PC-9 (cell line): Measurements from ENCODE around the gene HBE1. TPM values are rescaled to one million over a fixed set of nuclear protein-coding genes. Genes with fewer than 3 reads are reported as not detected.

Experiments used
- BruUV-seq: library from RNA; stranded (reverse); fragments of 400-500 nt; replicated peaks from 2 replicates; lab custom pipeline; 2021; lab: Mats Ljungman, UMichigan
- CTCF ChIA-PET: fragments of 300-600 bp; sonication (Branson Sonifier 250); formaldehyde crosslinking; loops from one replicate; lab custom pipeline; 2022; ENCODE audit warnings: antibody characterized with exemption; lab: Charles Lee
- POLR2A ChIA-PET: fragments of 300-600 bp; sonication (Branson Sonifier 250); formaldehyde crosslinking; loops from one replicate; lab custom pipeline; 2022; ENCODE audit warnings: antibody characterized with exemption; ENCODE audit not compliant: unreplicated experiment; lab: Charles Lee
- DNase-seq, 2 experiments: peaks; one replicate each; pipeline versions ENCODE4 v3.0.0 to v3.0.0-alpha.2; 2015 to 2022; ENCODE audit warnings: mixed read lengths in 1 of 2
- H2AFZ ChIP-seq: fragments of 200-600 bp; sonication (generic); 2 replicates; pipeline ENCODE4 v1.8.1; 2017; ENCODE audit warnings: antibody characterized with exemption
- H3F3A ChIP-seq: fragments of 200-600 bp; sonication (generic); 2 replicates; pipeline ENCODE4 v1.8.1; 2017; ENCODE audit warnings: antibody characterized with exemption, mild to moderate bottlenecking, low read depth; ENCODE audit not compliant: insufficient read depth
- H3K27ac ChIP-seq: fragments of 200-600 bp; sonication (generic); 2 replicates; pipeline ENCODE4 v1.6.1; 2016; ENCODE audit warnings: mixed run types
- H3K27me3 ChIP-seq: fragments of 200-600 bp; sonication (generic); 2 replicates; pipeline ENCODE4 v1.6.1; 2016; ENCODE audit warnings: low read depth, mixed run types; ENCODE audit not compliant: insufficient read depth
- H3K36me3 ChIP-seq: fragments of 200-600 bp; sonication (generic); 2 replicates; pipeline ENCODE4 v1.6.1; 2016; ENCODE audit warnings: low read depth, mixed run types
- H3K4me1 ChIP-seq: fragments of 200-600 bp; sonication (generic); replicated peaks from 2 replicates; pipeline ENCODE4 v1.6.1; 2016; ENCODE audit warnings: mixed run types; ENCODE audit not compliant: insufficient read depth
- H3K4me2 ChIP-seq: fragments of 200-600 bp; sonication (generic); 2 replicates; pipeline ENCODE4 v1.6.1; 2017; ENCODE audit warnings: mixed run types
- H3K4me3 ChIP-seq: fragments of 200-600 bp; sonication (generic); 2 replicates; pipeline ENCODE4 v1.6.1; 2016; ENCODE audit warnings: mixed run types
- H3K79me2 ChIP-seq: fragments of 200-600 bp; sonication (generic); 2 replicates; pipeline ENCODE4 v1.6.1; 2017; ENCODE audit warnings: low read depth, mixed run types
- H3K9me2 ChIP-seq: fragments of 200-600 bp; sonication (generic); 2 replicates; pipeline ENCODE4 v1.8.1; 2017; ENCODE audit warnings: mild to moderate bottlenecking; ENCODE audit not compliant: insufficient read depth
- H3K9me3 ChIP-seq: fragments of 200-600 bp; sonication (generic); 2 replicates; pipeline ENCODE4 v1.8.1; 2016; ENCODE audit warnings: low read depth; ENCODE audit not compliant: insufficient read depth
- H4K20me1 ChIP-seq: fragments of 200-600 bp; sonication (generic); 2 replicates; pipeline ENCODE4 v1.8.1; 2017; ENCODE audit not compliant: insufficient read depth
- EZH2 ChIP-seq: fragments of 200-600 bp; sonication (generic); IDR thresholded peaks from 2 replicates; pipeline ENCODE4 v1.8.0; 2017; ENCODE audit warnings: antibody characterized with exemption, low read depth
- intact Hi-C: fragments of 100-400 bp; cut with micrococcal nuclease; formaldehyde crosslinking; loops from one replicate; pipeline ENCODE4 v1.10.0; 2022; ENCODE audit not compliant: unreplicated experiment
- total RNA-seq: library from RNA; stranded (reverse); gene quantifications from 2 replicates; pipeline ENCODE4 v1.2.3, GENCODE V29; 2021
- TF ChIP-seq, protein P1 (sequence below): fragments of 200-600 bp; sonication (generic); conservative IDR thresholded peaks from 2 replicates; pipeline ENCODE4 v1.6.1; 2017; ENCODE audit warnings: mixed run types, antibody characterized with exemption, mild to moderate bottlenecking, moderate library complexity

Gene HBE1
- total RNA-seq, 1 experiment from 2014 or later: 1.4 TPM

DNA sequence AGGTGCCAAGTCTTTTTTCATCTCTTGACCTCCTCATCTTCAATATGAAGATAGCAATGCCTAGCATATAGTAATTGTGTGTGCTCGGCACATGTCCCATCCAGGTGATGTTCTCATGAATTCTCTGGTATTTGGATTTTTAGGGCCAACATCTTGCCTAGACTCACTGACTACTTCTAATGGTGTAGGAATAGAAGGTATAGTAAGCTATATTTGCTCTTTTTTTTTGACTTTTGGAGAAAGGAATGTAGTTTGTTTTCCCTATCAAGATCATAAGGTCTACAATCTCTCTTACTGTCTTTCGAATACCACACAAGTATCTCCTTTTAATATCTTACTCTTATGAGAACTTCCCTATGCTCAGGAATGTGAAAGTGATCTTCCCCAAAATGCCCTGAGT, 38.6 kb downstream of the HBE1 start:
- H3K4me2 ChIP-seq: no peak overlapping the region
- DNase-seq: no peak
- no peaks in the 10 kb centered on the region for H3K79me2 ChIP-seq
- H3K27me3 ChIP-seq: no peaks in the 10 kb centered on the region
- TF ChIP-seq EZH2: no peak
- TF ChIP-seq, protein P1, sequence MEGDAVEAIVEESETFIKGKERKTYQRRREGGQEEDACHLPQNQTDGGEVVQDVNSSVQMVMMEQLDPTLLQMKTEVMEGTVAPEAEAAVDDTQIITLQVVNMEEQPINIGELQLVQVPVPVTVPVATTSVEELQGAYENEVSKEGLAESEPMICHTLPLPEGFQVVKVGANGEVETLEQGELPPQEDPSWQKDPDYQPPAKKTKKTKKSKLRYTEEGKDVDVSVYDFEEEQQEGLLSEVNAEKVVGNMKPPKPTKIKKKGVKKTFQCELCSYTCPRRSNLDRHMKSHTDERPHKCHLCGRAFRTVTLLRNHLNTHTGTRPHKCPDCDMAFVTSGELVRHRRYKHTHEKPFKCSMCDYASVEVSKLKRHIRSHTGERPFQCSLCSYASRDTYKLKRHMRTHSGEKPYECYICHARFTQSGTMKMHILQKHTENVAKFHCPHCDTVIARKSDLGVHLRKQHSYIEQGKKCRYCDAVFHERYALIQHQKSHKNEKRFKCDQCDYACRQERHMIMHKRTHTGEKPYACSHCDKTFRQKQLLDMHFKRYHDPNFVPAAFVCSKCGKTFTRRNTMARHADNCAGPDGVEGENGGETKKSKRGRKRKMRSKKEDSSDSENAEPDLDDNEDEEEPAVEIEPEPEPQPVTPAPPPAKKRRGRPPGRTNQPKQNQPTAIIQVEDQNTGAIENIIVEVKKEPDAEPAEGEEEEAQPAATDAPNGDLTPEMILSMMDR: no peak
- CTCF ChIA-PET: no interaction called here
- H3K27ac ChIP-seq: no peak overlapping the region
- no peaks in the 10 kb centered on the region for H3K9me3 ChIP-seq
- no peak overlapping the region for H3K4me3 ChIP-seq
- intact Hi-C loops: no loop called here
- no peaks in the 10 kb centered on the region for H3F3A ChIP-seq
- no TSS peak for BruUV-seq
- POLR2A ChIA-PET: no interaction called here
- H3K4me1 ChIP-seq: no peaks in the 10 kb centered on the region
- H2AFZ ChIP-seq: no peak overlapping the region
- no peaks in the 10 kb centered on the region for H4K20me1 ChIP-seq
- H3K36me3 ChIP-seq: no peaks in the 10 kb centered on the region
- H3K9me2 ChIP-seq: no peaks in the 10 kb centered on the region

DNA sequence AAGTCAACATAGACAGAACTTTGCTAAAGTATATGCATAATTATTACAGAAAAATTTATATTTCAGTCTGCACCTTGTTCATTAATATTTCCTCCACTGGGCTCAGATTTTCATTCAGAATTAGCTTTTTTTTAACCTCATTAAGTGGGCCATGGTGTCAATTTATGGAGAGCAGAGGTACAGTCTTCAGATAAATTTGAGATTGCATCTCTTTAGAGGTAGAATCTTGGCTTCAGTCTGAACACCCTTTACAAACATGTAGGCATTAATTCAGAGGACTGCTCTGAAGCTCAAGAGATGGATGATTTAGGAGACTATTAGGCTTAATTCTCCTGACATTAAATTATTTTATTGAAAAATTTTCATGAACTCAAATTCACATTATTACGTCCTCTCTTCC, 39.5 kb downstream of the HBE1 start:
- intact Hi-C loops: no loop called here
- Histone ChIP-seq H3K9me3 (no peaks in the 10 kb centered on the region), H3K36me3 (no peaks in the 10 kb centered on the region), H3K27me3 (no peaks in the 10 kb centered on the region), H3K4me3 (no peak overlapping the region), H3K4me1 (no peaks in the 10 kb centered on the region), H3K79me2 (no peaks in the 10 kb centered on the region), H3F3A (no peaks in the 10 kb centered on the region), H4K20me1 (no peaks in the 10 kb centered on the region), H3K4me2 (no peak overlapping the region), H3K9me2 (no peaks in the 10 kb centered on the region), H3K27ac (no peak overlapping the region), H2AFZ (no peak overlapping the region)
- TF ChIP-seq EZH2: no peak
- TF ChIP-seq, protein P1: no peak
- ChIA-PET CTCF (no interaction called here), POLR2A (no interaction called here)
- no peak for DNase-seq
- BruUV-seq: no TSS peak

DNA sequence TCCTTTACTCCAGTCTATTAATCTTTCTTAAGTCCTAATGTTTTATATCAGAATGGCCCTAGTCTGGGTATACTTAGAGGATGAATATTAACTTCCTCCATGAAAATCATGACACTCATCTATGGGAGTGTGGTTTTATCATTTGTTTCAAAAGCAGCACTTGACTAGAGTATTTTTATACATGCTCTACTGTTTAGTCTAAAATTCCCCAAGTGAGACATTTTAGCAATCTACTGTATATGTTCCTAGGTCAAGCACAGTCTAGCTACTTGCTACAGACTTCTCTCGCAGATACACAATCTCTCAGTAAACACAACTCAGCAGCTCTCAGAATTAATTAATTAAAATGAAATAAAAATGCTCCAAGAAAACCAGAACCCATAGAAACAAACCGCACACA, 39.9 kb downstream of the HBE1 start:
- CTCF ChIA-PET: no interaction called here
- Histone ChIP-seq H4K20me1 (no peaks in the 10 kb centered on the region), H3K9me2 (no peaks in the 10 kb centered on the region), H3K27me3 (no peaks in the 10 kb centered on the region), H3K9me3 (no peaks in the 10 kb centered on the region), H3K36me3 (no peaks in the 10 kb centered on the region), H3F3A (no peaks in the 10 kb centered on the region), H3K27ac (no peak overlapping the region), H3K4me3 (no peak overlapping the region), H2AFZ (no peak overlapping the region), H3K4me1 (no peaks in the 10 kb centered on the region), H3K4me2 (no peak overlapping the region), H3K79me2 (no peaks in the 10 kb centered on the region)
- no TSS peak for BruUV-seq
- intact Hi-C loops: no loop called here
- DNase-seq: no peak
- TF ChIP-seq, protein P1: no peak
- no peak for TF ChIP-seq EZH2
- POLR2A ChIA-PET: interaction anchor here (0.6 kb wide), 1 partner anchor 1211 kb away, joined by 3 read pairs; no protein-coding TSS in a partner anchor
